GM13976 (cell line): Measurements from ENCODE around the gene DERL2.
"Not testable (repeated sequence)": the region's sequence is repeated elsewhere in the genome, so short reads cannot be mapped to it uniquely, and the experiment has no call there.

Experiments
- DNase-seq: peaks from one replicate; pipeline ENCODE4 v3.0.0; 2012; ENCODE audit warnings: low spot score
- CTCF ChIP-seq: IDR thresholded peaks from 2 replicates; pipeline ENCODE4 v1.5.1; 2012; ENCODE audit warnings: borderline replicate concordance, mild to moderate bottlenecking; ENCODE audit not compliant: insufficient read depth; ENCODE audit errors: extremely low read depth, missing control alignments, control extremely low read depth
- in situ Hi-C: fragments of 300-500 bp; cut with MboI; formaldehyde crosslinking; loops from one replicate; pipeline ENCODE4 v1.12.0; 2022; ENCODE audit warnings: low sequenced_read_pairs, mixed read lengths, inconsistent platforms; ENCODE audit not compliant: unreplicated experiment

DERL2 gene

DNA sequence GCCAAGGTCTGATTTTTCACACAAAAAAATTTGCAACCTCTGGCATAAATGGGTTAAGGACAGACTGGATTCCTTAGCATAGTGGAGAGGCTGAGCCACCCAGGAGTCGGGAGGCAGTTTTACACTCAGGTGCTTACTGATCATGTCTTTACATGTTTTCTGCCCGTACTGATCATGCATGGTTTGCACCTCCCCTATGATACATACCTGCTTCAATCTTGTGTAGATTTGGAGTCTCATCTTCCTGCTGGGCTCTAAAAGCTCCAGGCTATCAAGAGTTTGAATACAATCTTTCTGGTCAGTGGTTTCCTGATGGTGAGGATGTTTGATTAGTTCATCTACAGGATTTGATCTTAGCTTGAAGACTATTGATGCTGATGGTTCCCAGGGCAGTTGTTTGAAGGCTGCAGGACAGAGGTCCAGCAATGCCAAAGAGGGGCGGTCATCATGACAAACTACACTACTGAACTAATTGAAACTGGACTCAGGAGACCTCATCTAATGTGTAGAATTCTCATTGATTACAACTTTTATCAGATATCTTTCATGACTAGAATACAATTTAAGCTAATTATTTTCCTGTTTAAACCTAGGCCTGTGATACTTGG lies 53.9 kb downstream of the DERL2 start:
- DNase-seq, result no peak
- no peak for TF ChIP-seq CTCF
- in situ Hi-C loops, result loop anchor here (25.0 kb wide), 1 partner anchor 170 kb away; no protein-coding TSS in a partner anchor

DNA sequence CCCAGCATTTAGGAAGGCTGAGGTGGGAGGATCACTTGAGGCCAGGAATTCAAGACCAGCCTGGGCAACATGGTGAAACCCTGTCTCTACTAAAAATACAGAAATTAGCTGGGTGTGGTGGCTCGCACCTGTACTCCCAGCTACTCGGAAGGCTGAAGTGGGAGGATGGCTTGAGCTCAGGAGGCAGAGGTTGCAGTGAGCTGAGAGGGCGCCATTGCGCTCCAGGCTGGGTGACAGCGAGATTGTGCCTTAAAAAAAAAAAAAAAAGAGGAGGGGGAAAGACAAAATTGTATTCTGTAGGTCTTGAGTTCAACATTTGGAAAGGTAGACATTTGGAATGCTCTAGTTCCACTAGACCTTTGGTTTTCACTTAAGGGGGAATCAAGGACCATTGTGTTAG lies 54.7 kb downstream of the DERL2 start:
- in situ Hi-C loops, result loop anchor here (25.0 kb wide), 1 partner anchor 169 kb away; no protein-coding TSS in a partner anchor
- not testable (repeated sequence) for DNase-seq

- no peak for DNase-seq
- in situ Hi-C loops, result loop anchor here (25.0 kb wide), 1 partner anchor 168 kb away; no protein-coding TSS in a partner anchor
- TF ChIP-seq CTCF, result no peak
These were observed 55.5 kb downstream of the DERL2 start for GRCh38 chr17:5430413-5430999.

GRCh38 chr17:5429191-5429887 lies 56.6 kb downstream of the DERL2 start:
- DNase-seq, result no peak
- TF ChIP-seq CTCF, result no peak
- in situ Hi-C loops, result loop anchor here (10.0 to 25.0 kb wide), 2 partner anchors 65 to 167 kb away; no protein-coding TSS in a partner anchor

DNA sequence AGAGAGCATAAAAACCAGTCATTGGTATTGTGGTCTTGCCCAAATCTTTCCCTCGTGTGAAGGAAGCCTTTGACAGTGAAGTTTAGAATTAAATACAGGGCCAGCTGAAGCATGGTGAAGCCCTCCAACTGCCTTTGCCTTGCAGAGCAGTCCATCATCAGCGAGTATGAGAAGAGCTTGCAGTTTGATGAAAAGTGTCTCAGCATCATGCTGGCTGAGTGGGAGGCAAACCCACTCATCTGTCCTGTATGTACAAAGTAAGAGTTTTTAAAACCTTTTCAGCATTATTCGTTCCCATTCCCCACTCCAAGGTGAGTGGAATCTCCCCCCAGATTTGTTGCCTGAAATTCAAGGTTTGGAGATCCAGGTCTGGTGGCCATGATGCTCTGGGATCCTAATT lies 60.2 kb downstream of the DERL2 start:
- no peak for DNase-seq
- no peak for TF ChIP-seq CTCF
- in situ Hi-C loops, result loop anchor here (10.0 to 25.0 kb wide), 2 partner anchors 61 to 164 kb away; no protein-coding TSS in a partner anchor

DNA sequence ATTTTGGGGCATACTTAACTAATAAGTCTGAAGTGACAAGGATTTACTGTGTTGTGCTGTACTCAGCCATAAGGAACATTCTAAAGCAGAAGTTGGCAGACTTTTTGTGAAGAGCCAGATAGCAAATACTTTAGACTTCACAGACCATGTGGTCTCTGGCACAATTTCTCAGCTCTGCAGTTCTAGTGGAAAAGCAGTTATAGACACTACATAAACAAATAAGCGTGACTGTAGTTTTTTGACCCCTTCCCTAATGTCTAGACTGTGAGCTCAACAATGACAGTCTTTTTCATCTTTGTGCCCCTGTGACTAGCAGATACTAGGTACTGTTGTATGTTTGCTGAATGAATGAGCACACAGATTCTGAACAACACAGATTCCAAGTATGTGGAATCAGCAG lies 61.1 kb downstream of the DERL2 start:
- no peak for TF ChIP-seq CTCF
- no peak for DNase-seq
- in situ Hi-C loops, result loop anchor here (10.0 to 25.0 kb wide), 2 partner anchors 60 to 163 kb away; no protein-coding TSS in a partner anchor

GRCh38 chr17:5422505-5422904 lies 63.5 kb downstream of the DERL2 start:
- DNase-seq, result no peak
- in situ Hi-C loops, result loop anchor here (10.0 kb wide), 1 partner anchor 58 kb away; no protein-coding TSS in a partner anchor
- TF ChIP-seq CTCF, result no peak
